GM12891 (cell line): Measurements from ENCODE around the gene TYRP1.

Experiments used
- POLR2A ChIP-seq: IDR thresholded peaks from 2 replicates; pipeline ENCODE4 v1.6.1; 2011; ENCODE audit warnings: low read depth, low read length, control low read depth
- POLR2AphosphoS5 ChIP-seq: IDR thresholded peaks from 2 replicates; pipeline ENCODE4 v1.6.1; 2011; ENCODE audit warnings: low read depth, low read length, control low read depth
- SPI1 ChIP-seq: IDR thresholded peaks from 2 replicates; pipeline ENCODE4 v1.6.1; 2011; ENCODE audit warnings: low read depth, low read length, control low read depth
- TAF1 ChIP-seq: IDR thresholded peaks from 2 replicates; pipeline ENCODE4 v1.6.1; 2011; ENCODE audit warnings: low read depth, low read length, control low read depth

DNA sequence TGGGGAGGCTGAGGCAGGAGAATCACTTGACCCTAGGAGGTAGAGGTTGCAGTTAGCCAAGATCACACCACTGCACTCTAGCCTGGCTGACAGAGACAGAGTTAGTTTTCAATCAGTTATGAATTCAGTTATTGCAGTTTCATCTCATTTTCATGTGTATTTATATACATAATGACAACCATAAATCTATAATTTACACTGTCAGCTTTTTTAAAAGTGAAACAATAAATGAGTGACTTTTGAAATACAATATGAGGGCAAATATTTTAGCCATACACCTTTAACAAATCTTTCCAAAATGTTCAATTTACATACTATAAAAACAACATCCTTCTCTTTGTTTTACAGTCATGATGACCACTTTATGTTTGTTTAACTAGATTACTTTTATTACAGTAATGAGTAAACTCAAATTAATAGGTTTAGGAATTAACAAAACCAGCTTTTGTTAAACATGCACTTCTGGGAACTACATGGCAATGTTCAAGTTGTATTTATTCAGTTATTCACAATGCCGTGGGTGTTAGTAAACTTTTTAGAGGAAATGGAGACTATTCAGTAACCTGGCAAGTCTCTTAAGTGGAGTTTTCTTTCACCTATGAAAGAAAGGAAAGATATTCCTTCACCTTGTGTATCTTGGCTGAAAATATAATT is 12.7 kb downstream of the TYRP1 start:
- TF ChIP-seq POLR2AphosphoS5 (no peak), TAF1 (no peak), POLR2A (no peak), SPI1 (no peak)
